ENCODE measurements around the gene SPOCK2.
A peak's percentile ranks its signal among the peaks of the same experiment; 100 is the strongest.

Gene SPOCK2

GRCh38 chr10:72127571-72127970 is 39.2 kb upstream of the SPOCK2 start:
- no peak for TF ChIP-seq CTCF (IDR thresholded peaks at IDR 0.05; ENCODE audit: insufficient read depth, low read depth, low read length, missing control alignments)
- no peak overlapping the region for H3K4me3 ChIP-seq (ENCODE audit: low read length)
- no peak for DNase-seq (ENCODE audit: low read depth)

- H3K4me3 ChIP-seq (ENCODE audit: low read length) = no peak overlapping the region
- TF ChIP-seq CTCF (IDR thresholded peaks at IDR 0.05; ENCODE audit: insufficient read depth, low read depth, low read length, missing control alignments) = no peak
- DNase-seq (ENCODE audit: low read depth) = no peak
These were observed 38.5 kb upstream of the SPOCK2 start for GRCh38 chr10:72126872-72127232.

- H3K4me3 ChIP-seq (ENCODE audit: low read length) = no peak overlapping the region
- peak; percentile 50 for DNase-seq (ENCODE audit: low read depth)
- TF ChIP-seq CTCF (IDR thresholded peaks at IDR 0.05; ENCODE audit: insufficient read depth, low read depth, low read length, missing control alignments) = peak; percentile 52
These were observed 38.0 kb upstream of the SPOCK2 start for GRCh38 chr10:72126184-72126871.

- no peak for DNase-seq (ENCODE audit: low read depth)
- no peak overlapping the region for H3K4me3 ChIP-seq (ENCODE audit: low read length)
- no peak for TF ChIP-seq CTCF (IDR thresholded peaks at IDR 0.05; ENCODE audit: insufficient read depth, low read depth, low read length, missing control alignments)
These were observed 36.6 kb upstream of the SPOCK2 start for GRCh38 chr10:72124989-72125388.

- no peak for DNase-seq (ENCODE audit: low read depth)
- no peak for TF ChIP-seq CTCF (IDR thresholded peaks at IDR 0.05; ENCODE audit: insufficient read depth, low read depth, low read length, missing control alignments)
- H3K4me3 ChIP-seq (ENCODE audit: low read length) = no peak overlapping the region
These were observed 36.0 kb upstream of the SPOCK2 start for GRCh38 chr10:72124381-72124780.

- no peak for DNase-seq (ENCODE audit: low read depth)
- H3K4me3 ChIP-seq (ENCODE audit: low read length) = no peak overlapping the region
- no peak for TF ChIP-seq CTCF (IDR thresholded peaks at IDR 0.05; ENCODE audit: insufficient read depth, low read depth, low read length, missing control alignments)
These were observed 35.3 kb upstream of the SPOCK2 start for GRCh38 chr10:72123616-72124015.

- H3K4me3 ChIP-seq (ENCODE audit: low read length) = no peak overlapping the region
- DNase-seq (ENCODE audit: low read depth) = no peak
- TF ChIP-seq CTCF (IDR thresholded peaks at IDR 0.05; ENCODE audit: insufficient read depth, low read depth, low read length, missing control alignments) = no peak
These were observed 33.9 kb upstream of the SPOCK2 start for GRCh38 chr10:72122221-72122620.
